Stimulated activated naive CD8-positive, alpha-beta T cell treated with anti-CD3 and anti-CD28 coated beads, Interleukin-15, Interleukin-2, amounts not matched to agents 100 ng/mL and 50 ng/mL, for 24 hours (primary cell): Measurements from ENCODE around the gene CD2AP.
A peak's percentile ranks its signal among the peaks of the same experiment; 100 is the strongest.

Experiments
- H3K27ac Mint-ChIP-seq: one replicate; pipeline ENCODE4 v1.8.0; 2021; ENCODE audit warnings: mild to moderate bottlenecking, mixed read lengths
- H3K27me3 Mint-ChIP-seq: one replicate; pipeline ENCODE4 v1.8.0; 2021; ENCODE audit warnings: mixed read lengths
- H3K36me3 Mint-ChIP-seq: one replicate; pipeline ENCODE4 v1.8.0; 2021; ENCODE audit warnings: low read depth, mixed read lengths
- H3K4me1 Mint-ChIP-seq: one replicate; pipeline ENCODE4 v1.8.0; 2021; ENCODE audit warnings: low read depth, mixed read lengths
- H3K4me3 Mint-ChIP-seq: one replicate; pipeline ENCODE4 v1.8.0; 2021; ENCODE audit warnings: mild to moderate bottlenecking, mixed read lengths
- H3K9me3 Mint-ChIP-seq: one replicate; pipeline ENCODE4 v1.8.0; 2021; ENCODE audit warnings: mixed read lengths

CD2AP gene

DNA sequence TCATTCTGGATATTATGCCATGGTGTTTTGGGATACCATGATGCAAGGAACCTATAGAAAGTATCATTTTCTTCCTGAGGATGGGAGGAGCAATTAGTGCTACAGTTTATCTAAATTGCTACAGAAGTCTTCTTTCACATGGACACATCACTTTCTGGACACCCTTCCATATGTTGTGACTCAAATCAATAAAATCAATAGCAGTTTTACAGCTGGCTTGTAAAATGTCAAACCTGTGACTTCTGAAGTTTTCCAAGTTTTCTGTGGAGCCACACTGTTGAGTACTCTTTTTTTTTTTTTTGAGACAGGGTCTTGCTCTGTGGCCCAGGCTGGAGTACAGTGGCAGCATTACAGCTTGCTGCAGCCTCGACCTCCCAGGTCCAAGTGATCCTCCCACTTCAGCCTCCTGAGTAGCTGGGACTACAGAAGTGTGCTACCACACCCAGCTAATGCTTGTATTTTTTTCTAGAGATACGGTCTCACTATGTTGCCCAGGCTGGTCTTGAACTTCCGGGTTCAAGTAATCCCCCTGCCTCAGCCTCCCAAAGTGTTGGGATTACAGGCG, 24.1 kb upstream of the CD2AP start:
- H3K36me3 Mint-ChIP-seq, result no peaks in the 10 kb centered on the region
- no peak overlapping the region for H3K4me3 Mint-ChIP-seq
- no peaks in the 10 kb centered on the region for H3K9me3 Mint-ChIP-seq
- no peaks in the 10 kb centered on the region for H3K4me1 Mint-ChIP-seq
- H3K27ac Mint-ChIP-seq, result no peak overlapping the region
- H3K27me3 Mint-ChIP-seq, result no peaks in the 10 kb centered on the region

DNA sequence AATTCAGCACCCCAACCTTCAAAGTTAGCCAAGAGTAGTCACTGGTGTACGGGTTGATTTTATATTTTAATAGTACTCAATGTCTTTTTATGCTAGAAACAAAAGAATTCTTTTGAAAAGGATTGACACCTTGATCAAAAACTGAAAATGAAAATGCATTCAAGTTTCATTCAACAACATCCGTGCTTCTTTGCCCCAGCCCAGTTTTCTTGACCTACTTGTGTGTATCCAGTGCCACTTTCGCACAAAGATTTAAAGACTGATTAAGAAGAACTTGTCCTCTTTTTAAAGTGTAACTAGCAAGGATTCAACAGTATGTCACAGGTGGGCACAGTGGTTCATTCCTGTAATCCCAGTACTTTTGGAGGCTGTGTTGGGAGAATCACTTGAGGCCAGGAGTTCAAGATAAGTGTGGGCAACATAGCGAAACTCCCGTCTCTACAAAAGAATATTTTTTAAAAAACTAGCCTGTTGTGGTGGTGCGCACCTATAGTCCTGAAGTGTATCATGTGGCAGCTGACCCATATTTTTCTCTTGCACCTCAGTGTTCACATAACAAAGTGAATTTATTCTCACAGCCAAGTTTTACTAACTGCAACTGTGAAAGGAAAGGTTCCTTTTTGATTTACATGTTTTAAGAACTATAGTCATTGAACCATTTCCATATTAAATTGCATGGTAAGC, 22.7 kb upstream of the CD2AP start:
- Mint-ChIP-seq H3K36me3 (no peaks in the 10 kb centered on the region), H3K27me3 (no peaks in the 10 kb centered on the region), H3K4me1 (no peaks in the 10 kb centered on the region), H3K9me3 (no peaks in the 10 kb centered on the region), H3K4me3 (no peak overlapping the region), H3K27ac (no peak overlapping the region)

DNA sequence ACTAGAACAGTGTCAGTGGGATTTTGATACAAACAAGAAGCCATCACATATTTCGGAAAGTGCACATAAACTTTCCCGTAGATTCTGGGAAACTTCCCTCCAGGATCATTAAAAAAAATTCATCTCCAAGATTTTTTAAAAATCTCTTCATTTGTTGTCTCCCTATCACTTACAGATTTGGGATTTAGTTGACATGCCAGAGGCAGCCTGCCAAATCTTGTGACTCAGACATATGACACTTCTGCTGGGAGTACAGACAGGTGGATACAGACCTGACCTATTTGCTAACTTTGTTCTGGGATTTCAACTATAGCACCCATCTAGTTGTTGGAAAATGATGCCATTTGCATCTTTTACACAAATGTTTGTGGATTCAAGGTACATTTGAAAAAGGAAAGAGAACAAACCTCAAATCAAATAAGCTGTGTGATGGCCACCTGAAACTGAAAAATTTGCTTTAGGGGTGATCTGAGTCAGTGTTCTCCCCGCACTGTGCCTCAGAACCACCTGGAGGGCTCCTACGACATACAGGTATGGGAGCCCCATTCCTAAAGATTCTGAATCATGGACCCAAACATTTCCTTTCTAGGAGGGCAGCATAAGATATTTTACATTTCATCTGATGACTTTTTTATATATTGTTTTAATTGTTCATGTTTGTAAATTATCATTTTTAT, 21.9 kb upstream of the CD2AP start:
- no peak overlapping the region for H3K27ac Mint-ChIP-seq
- no peaks in the 10 kb centered on the region for H3K27me3 Mint-ChIP-seq
- no peak overlapping the region for H3K4me3 Mint-ChIP-seq
- no peaks in the 10 kb centered on the region for H3K36me3 Mint-ChIP-seq
- no peaks in the 10 kb centered on the region for H3K9me3 Mint-ChIP-seq
- no peaks in the 10 kb centered on the region for H3K4me1 Mint-ChIP-seq

DNA sequence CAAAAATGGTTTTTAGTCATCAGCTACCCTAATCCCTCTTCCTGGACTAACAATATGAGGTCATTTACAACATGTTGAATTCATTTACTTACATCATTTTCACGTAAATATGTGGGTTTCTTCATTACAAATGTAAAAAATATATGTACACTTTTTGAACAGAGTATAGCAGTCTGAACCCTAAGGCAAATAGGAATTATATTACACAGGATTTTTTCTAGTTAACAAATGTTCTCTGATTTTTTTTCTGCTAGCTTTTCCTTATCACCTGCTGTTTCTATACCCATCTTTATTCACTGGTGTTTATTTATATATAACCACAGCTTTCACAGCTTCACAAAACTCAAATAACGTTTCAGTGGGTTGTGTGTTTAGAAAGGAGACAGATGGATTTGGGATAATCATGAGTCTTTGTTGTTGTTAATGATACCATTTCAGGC, 21.0 kb upstream of the CD2AP start:
- Mint-ChIP-seq H3K9me3 (no peaks in the 10 kb centered on the region), H3K27me3 (no peaks in the 10 kb centered on the region), H3K4me1 (no peaks in the 10 kb centered on the region), H3K36me3 (no peaks in the 10 kb centered on the region), H3K27ac (no peak overlapping the region), H3K4me3 (no peak overlapping the region)

DNA sequence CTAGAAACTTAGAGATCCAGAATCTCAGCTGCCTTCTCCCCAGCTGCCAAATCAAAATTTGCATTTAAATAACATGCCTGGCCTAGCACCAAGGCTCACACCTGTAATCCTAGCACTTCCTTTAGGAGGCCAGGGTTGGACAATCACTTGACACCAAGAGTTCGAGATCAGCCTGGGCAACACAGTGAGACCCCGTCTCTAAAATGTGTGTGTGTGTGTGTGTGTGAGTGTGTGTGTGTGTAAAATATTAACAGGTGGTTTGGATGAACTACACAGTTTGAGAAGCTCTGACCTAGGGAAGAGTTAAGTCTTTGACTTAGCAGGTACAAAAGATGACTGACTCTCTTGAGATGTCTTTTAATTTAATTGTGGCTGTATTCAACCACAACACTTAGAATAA, 20.2 kb upstream of the CD2AP start:
- Mint-ChIP-seq H3K4me1 (no peaks in the 10 kb centered on the region), H3K27ac (no peak overlapping the region), H3K36me3 (no peaks in the 10 kb centered on the region), H3K4me3 (no peak overlapping the region), H3K9me3 (no peaks in the 10 kb centered on the region), H3K27me3 (no peaks in the 10 kb centered on the region)

DNA sequence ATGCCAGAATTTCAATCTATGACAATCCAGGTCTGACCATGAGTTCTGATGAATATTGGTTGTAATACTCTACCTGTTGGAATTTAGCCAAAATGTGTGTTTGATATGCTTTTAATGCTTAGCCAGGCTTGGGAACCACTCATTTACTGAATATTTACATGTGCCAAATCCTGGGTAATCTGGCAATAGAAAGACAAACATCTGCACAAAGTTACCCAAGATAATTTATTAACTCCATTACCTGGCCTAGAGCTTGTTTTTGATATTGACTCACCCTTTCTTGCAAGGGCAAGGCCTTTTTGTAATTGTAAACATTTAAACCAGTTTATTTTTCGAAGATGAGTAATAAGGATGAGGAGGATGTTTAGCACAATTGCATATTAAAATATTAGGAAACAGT, 13.5 kb upstream of the CD2AP start:
- Mint-ChIP-seq H3K27ac (no peak overlapping the region), H3K27me3 (no peaks in the 10 kb centered on the region), H3K4me3 (no peak overlapping the region), H3K4me1 (no peaks in the 10 kb centered on the region), H3K36me3 (no peaks in the 10 kb centered on the region), H3K9me3 (no peaks in the 10 kb centered on the region)

DNA sequence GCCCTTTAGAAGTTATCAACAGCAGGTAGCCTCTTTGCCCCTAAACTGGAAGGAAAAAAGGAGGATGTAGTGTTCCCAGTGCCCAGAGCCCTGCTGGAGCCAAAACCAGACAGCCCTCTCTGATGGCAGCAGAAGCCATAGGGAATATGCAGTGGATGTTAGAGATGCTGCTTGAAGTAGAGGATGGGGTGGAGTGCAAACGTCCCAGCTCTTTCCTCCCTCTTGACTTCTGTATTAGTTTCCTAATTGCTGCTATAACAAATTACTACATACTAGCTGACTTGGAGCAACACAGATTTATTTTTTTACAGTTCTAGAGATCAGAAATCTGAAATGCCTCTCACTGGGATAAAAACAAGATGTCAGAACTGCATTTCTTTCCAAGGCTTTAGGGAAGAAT, 12.5 kb upstream of the CD2AP start:
- no peaks in the 10 kb centered on the region for H3K4me1 Mint-ChIP-seq
- H3K27me3 Mint-ChIP-seq, result no peaks in the 10 kb centered on the region
- H3K4me3 Mint-ChIP-seq, result no peak overlapping the region
- H3K36me3 Mint-ChIP-seq, result no peaks in the 10 kb centered on the region
- no peak overlapping the region for H3K27ac Mint-ChIP-seq
- no peaks in the 10 kb centered on the region for H3K9me3 Mint-ChIP-seq

DNA sequence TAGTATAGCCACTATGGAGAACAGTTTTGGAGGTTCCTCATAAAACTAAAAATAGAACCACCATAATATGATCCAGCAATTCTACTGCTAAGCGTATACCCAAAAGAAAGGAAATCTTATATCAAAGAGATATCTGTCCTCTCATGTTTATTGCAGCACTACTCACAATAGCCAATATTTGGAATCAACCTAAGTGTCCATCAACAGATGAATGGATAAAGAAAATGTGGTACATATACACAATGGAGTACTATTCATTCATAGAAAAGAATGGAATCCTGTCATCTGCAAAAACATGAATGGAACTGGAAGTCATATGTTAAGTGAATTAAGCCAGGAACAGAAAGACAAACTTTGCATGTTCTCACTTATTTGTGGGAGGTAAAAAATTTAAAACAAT, 5.7 kb upstream of the CD2AP start:
- peaks cover 7% of the 10 kb centered on the region for H3K4me1 Mint-ChIP-seq
- H3K36me3 Mint-ChIP-seq, result no peaks in the 10 kb centered on the region
- no peak overlapping the region for H3K27ac Mint-ChIP-seq
- H3K9me3 Mint-ChIP-seq, result no peaks in the 10 kb centered on the region
- no peaks in the 10 kb centered on the region for H3K27me3 Mint-ChIP-seq
- H3K4me3 Mint-ChIP-seq, result no peak overlapping the region

DNA sequence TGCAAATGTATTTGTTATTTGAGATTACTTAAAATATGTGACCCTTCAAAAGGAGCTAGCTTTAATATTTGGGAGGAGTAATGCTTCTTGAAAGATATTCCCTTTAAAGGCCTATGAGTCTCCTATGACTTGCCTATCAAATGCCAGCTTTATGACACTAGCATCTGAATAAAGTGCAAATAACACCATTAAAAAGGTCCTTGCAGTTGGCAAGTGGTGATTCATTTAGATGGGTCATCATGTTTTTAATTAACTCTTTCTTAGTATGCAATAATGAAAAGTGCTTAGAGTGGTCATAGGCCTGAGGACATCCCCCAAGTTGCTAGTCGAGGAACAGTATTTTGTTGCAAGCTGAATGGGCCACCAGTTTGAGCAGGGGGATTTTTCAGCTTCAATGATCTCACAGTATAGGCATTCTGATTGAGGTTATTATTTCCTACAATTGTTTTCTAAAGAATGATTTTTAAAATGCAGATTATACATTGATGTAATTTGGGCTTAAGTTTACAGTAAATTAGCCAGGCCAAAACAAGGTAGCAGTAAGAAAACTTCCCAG, 3.7 kb upstream of the CD2AP start:
- Mint-ChIP-seq H3K27me3 (no peaks in the 10 kb centered on the region), H3K9me3 (no peaks in the 10 kb centered on the region), H3K27ac (no peak overlapping the region), H3K4me1 (peaks cover 12% of the 10 kb centered on the region), H3K36me3 (no peaks in the 10 kb centered on the region), H3K4me3 (no peak overlapping the region)

DNA sequence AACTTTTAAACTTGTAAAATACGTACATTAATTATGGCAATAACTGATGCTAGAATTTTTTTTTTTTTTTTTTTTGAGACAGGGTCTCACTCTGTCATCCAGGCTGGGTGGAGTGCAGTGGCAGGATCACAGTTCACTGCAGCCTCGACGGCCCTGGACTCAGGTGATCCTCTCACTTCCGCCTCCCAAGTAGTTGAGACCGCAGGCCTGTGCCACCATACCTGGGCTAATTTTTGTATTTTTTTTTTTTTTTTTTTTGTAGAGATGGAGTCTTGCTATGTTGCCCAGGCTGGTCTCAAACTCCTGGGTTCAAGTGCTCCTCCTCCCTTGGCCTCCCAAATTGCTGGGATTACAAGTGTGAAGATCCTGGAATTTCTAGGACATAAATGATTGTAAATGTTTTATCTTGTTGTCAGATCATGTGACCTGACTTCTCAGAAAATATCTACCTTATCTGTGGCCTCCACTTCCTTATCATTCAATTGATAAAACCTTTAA, 2.2 kb upstream of the CD2AP start:
- no peaks in the 10 kb centered on the region for H3K9me3 Mint-ChIP-seq
- no peak overlapping the region for H3K4me3 Mint-ChIP-seq
- no peaks in the 10 kb centered on the region for H3K27me3 Mint-ChIP-seq
- peaks cover 26% of the 10 kb centered on the region for H3K4me1 Mint-ChIP-seq
- no peaks in the 10 kb centered on the region for H3K36me3 Mint-ChIP-seq
- no peak overlapping the region for H3K27ac Mint-ChIP-seq

DNA sequence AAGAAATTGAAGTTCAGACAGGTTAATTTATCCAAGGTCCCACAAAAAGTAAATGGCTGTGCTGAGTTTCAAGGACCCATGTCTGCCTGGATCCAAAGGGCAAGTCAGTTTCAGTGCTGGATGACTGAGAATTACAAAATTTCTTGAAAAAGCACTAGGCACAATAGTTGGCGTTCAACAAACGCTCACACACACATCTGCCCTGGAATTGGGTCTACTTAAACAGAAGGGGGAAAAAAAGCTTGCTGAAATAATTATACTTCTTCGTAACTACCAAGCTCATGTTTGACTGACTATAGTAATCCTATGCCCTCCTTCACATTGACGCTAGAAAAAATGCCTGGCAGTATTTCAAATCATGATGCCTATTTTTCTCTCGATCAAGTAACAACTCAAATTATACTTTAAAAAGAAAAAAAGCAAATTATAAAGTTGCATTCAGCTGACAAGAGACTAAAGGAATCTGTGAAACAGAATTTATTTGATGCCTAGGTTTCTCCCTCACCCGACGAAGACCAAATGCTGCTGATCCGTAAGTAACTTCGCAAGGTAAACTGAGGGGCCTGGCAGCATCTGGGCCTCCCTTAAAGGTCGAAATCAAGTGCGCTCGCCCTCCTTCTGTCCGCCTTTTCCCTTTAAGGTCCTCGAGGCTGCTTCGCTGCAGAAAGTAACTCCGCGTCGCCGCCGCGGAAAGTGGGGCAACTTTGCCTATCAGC, 650 bp upstream of the CD2AP start:
- H3K9me3 Mint-ChIP-seq, result no peaks in the 10 kb centered on the region
- peaks cover 33% of the 10 kb centered on the region for H3K4me1 Mint-ChIP-seq
- peak overlapping the region; percentile 69 for H3K27ac Mint-ChIP-seq
- peak overlapping the region; percentile 99 for H3K4me3 Mint-ChIP-seq
- H3K36me3 Mint-ChIP-seq, result no peaks in the 10 kb centered on the region
- H3K27me3 Mint-ChIP-seq, result no peaks in the 10 kb centered on the region

DNA sequence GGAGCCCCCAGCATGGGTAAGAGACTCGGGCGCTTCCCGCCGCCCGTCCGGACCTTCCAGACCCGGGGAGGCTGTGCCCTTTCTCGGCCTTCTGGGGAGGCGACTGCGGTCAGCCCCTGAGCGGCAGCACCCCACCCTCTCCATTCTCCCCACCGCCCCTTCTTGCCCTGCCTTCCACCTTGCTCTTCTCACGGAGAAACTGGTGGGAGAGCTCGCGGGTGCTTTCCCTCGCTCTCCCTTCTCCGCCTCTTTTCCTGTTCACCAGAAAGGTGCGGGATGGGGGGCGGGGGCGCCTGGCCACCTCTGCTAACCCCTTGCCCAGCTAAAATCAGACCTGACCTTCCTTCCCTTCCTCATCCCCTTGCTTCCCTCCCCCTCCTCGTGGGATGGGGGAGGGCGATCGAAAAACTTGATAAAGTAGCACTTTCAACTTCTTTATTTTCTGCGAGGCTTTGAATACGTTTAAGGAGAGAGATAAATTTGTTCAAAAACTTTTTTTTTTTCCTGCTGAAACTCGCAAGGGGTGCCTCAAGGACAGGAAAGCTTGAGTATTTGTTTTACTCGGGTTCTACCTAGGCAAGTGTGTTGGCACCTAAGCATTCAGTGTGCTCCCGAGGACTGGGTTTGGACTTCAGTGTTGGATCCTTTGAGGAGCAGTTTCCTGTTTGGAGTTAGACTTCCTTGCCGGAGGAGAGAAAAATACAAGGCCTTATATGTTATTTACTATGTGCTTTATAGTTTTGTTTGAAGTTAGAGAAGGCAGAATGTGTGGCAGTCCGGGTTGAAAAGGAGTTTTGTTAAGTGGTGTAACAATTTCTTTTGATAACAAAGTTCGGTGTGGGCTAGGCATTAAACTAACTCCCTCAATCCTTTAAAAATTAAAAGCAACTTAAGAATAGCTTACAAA, 897 bp downstream of the CD2AP start:
- Mint-ChIP-seq H3K4me1 (peaks cover 42% of the 10 kb centered on the region), H3K27me3 (no peaks in the 10 kb centered on the region), H3K36me3 (no peaks in the 10 kb centered on the region), H3K27ac (peak overlapping the region; percentile 97), H3K9me3 (no peaks in the 10 kb centered on the region), H3K4me3 (peak overlapping the region; percentile 99)

DNA sequence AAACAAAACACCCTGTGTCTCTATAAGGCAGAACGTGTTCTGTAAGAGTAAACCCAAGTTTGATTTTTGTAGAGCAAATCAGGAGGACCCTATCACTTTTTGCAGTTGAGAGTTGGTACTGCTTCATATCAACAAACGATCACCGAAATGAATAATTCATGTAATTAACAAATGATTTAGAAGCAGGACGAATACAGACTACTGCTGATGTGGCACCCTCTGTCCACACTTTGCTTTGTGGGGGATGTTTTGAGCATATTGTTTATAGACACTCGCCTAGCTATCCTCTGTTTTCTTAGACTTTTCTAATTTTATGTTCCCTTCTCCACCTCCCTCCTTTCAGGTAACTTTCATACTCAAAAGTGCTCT, 1.5 kb downstream of the CD2AP start:
- Mint-ChIP-seq H3K27me3 (no peaks in the 10 kb centered on the region), H3K4me3 (peak overlapping the region; percentile 99), H3K27ac (peak overlapping the region; percentile 97), H3K9me3 (no peaks in the 10 kb centered on the region), H3K4me1 (peaks cover 48% of the 10 kb centered on the region), H3K36me3 (no peaks in the 10 kb centered on the region)

DNA sequence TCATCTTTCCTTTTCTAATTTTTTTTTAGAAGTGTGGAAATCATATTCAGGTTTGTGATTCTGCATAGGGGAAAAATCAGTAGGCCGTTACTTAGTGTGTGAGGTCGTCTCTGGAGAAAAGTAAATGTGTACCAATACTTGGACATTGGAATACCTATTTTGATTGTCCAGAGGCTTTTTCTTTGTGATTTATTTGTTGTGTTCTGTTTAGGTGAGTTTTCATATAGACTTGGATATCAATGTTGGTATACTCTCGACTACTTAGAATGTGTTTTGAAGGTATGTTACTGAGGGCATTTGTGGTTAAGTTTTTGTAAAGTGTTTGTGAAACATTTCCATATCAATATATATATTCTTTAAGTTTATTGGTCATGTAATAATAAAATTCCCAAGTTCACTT, 2.3 kb downstream of the CD2AP start:
- no peaks in the 10 kb centered on the region for H3K27me3 Mint-ChIP-seq
- H3K9me3 Mint-ChIP-seq, result no peaks in the 10 kb centered on the region
- H3K4me3 Mint-ChIP-seq, result peak overlapping the region; percentile 99
- peaks cover 56% of the 10 kb centered on the region for H3K4me1 Mint-ChIP-seq
- no peaks in the 10 kb centered on the region for H3K36me3 Mint-ChIP-seq
- no peak overlapping the region for H3K27ac Mint-ChIP-seq
